NCI-H146 treated with DMSO at 0.1 percent for 48 hours (cell line): ENCODE results near the gene CAMTA1.
A peak's percentile ranks its signal among the peaks of the same experiment; 100 is the strongest.

Experiments
- DNase-seq: peaks from one replicate; lab custom pipeline; 2025; ENCODE audit not compliant: unreplicated experiment; lab: John Stamatoyannopoulos, UW

The CAMTA1 gene

GRCh38 chr1:7495962-7496361 lies 710.7 kb downstream of the CAMTA1 start:
- no peak for DNase-seq

DNA sequence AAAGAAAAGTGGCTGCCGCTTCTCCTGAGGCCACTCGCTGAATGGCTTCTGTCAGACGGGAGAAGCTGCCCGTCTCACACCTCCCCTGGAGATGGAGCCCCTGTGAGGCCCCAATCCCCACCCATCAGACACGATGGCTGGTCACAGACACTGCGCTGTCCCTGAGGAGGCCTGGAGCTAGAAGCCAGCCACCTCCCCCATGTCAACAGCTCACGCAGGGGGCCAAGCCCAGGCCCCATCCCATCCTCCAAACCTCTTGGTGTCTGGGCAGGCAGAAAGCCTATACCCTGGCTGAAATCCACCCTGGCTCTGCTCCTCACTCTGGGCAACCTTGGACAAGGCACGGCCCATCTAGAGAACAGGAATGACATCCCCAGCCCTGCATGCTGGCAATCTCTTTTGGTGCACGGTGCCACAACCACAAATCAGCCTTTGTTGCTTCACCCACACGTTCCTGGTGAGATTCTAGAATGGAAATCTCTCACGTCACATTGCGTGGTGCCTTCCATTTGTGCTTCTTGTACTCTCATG lies 711.9 kb downstream of the CAMTA1 start:
- DNase-seq = no peak

- DNase-seq = no peak
These were observed 715.3 kb downstream of the CAMTA1 start for GRCh38 chr1:7500381-7501083.

- no peak for DNase-seq
These were observed 715.8 kb downstream of the CAMTA1 start for GRCh38 chr1:7501084-7501491.

DNA sequence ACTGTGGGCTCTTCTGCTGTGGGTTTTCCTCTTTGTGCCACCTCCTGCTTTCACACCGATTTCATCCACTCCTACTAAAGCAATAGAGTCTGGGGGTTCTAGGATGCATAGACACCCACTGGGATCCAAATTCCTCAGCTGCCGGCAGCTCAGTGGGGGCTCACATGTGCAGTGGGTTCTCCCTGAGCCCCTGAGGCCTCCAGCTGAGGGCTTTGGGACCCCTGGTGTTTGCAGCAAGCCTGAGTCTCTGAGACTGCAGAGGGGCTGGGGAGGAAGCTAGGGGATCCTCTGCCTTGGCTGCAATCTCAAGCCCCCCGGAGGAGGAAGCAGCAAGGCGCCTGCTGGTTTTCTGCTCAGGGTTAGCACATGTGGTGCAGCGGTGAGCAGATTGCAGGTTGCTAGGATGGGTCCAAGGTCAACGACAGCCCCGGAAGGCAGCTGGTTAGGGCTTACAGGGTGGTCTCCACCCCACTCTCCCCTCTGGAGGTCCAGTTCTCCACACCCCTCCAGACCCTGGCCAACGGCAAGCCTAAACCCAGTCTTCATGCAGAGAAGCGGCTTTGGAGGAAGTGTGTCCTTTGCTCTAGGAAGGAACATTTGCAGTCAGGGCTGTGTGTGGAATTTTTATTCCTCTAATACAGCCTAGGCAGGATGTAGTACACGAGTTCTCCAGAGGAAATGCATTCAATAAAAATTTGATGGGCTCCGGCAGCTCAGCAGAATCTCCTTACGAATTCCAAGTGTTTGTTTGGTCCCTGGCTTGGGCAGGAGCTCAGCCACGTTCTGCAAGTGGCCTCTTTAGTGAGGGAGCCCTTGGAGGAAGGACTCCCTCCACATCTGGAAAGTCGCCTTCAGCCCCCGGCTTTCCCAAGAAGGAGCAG lies 716.7 kb downstream of the CAMTA1 start:
- no peak for DNase-seq

DNA sequence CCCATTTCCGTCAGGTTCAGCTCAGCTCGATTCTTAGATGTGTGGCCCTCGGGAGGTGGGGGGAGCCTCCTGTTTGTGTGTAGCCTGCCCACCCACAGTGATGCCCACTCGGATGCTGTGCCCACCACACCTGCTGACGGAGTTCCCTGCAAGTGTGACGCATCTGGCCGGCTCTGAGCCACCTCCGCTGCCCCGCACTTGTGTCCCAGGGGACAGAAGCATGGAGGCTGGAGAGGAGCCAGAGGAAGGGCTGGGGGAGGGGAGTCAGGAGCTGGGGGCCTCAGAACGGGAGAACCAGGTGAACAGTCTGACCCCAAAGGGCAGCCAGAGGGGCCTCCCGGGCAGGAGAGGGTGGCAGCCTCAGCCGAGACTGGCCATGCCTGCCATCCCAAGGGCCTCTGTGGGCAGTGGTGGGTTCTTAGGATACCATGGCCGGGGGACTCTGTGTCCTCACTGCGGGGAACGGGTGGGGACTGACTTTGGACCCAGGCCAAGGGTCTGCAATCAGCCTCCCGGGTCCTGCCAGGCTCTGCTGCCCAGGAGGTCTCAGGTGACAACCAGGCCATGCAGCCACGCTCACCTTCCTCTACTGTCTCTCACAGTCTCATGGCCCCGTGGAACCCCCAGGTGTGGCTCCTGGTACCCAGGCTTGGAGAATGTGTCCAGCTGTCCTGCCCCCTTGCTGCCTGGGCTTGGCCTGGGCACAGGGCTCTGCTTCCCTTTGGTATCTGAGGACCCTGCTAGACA lies 718.6 kb downstream of the CAMTA1 start:
- no peak for DNase-seq

- no peak for DNase-seq
These were observed 719.1 kb downstream of the CAMTA1 start for GRCh38 chr1:7504438-7504720.

- no peak for DNase-seq
These were observed 720.0 kb downstream of the CAMTA1 start for GRCh38 chr1:7505094-7505770.

DNA sequence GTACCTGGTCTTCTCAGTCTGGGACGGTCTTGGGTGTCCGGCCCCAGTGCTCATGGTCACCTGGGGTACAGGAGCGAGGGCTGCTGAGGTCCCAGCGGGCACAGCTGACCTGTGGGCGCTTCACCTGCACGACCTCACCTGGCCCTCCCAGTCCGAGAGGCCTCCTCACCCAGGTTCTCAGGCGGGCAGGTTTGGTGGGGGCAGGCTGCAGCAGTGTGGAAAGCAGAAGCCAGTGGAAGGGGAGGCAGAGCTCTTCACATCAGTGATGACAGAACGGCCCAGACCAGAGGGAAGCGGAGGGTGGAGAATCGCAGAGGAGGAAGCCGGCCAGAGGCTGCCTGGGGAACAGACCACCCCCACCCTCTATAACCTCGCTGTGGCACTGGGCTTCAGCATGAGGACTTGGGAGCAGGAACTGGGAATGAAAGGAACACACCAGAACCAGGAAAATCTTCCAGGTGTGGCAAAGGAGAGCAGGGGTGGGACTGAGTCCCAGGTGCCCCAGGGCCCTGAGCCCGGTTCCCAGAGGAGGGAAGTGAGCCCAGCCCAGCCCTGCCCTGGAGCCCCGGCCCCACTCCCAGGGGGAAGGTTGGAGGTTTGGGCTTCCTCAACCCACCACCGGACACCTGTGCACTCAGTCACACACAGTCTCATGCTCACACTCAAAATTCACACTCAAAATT lies 720.7 kb downstream of the CAMTA1 start:
- no peak for DNase-seq

- no peak for DNase-seq
These were observed 721.4 kb downstream of the CAMTA1 start for GRCh38 chr1:7506454-7507284.

DNA sequence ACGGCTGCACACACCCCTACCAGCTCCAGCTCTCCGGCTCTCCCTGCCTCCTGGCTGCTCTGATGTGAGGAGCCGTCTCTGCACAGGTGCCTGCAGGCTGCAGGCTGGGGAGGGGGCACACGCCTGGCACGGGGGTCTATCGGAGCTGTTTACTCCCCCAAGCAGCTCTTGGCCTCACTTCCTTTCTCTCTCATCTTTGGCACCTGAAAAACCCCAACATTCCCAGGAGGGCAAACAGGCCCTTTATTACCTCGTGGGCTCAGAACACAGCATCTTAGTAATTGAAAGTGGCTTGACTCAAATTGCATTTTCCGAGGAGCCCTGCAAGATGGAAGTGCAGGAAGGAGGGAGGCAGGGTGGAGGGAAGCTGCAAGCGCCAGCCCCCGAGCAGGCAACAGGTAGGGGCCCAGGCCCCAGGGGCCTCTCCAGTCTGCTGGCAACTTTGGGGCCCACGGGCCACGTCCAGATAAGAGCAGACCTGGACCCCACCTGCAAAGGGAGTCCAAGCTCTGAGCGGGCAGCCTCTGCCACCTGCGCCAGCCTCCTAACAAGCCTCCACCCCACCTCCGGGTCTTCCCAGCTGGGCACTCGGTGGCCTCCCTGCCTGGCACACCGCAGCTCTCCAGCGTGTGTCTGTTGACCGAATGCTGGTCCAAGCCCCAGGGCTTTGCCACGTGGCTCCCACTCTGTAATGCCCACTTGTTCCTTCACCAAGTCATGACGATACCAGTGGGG lies 722.2 kb downstream of the CAMTA1 start:
- no peak for DNase-seq

DNA sequence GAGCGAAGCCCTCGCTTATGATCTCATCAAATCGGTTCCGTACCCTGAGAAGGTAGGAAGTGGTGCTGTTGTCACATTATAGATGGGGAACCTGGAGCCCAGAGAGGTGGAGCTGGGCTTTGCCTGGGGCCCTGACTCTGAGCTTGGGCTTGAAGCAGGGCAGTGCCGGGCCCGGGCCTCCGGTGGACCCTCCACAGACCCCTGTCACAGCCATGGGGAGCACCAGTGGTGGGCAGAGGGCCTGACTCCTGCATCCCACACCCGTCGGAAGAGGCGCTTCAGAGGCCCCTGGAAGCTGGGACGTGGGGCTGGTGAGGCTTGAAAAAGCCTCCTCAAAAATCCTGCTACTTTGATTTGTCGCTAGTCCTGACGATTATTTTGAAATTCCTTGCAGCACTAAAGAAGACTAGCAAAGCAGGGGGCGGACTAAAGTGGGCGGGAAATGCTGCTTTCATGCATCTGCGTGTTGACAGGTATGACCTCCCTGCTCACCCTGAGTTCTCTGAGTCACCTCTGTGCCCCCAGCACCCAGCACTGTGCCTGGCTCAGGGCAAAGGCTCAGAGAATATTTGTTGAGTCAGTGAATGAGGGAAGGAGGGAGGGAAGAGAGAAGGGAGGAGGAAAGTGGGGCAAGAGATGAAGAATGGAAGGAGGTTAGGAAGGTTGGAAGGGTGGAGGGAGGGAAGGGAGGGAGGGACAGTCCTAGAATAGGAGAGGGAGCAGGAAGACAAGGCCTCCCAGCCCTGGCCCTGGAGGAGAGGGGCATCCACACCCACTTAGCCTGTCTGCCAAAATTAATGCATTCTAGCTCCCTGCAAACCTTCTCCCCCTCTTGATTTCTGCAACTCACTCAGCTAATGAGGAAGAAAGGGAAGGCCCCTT lies 723.0 kb downstream of the CAMTA1 start:
- DNase-seq = no peak

DNA sequence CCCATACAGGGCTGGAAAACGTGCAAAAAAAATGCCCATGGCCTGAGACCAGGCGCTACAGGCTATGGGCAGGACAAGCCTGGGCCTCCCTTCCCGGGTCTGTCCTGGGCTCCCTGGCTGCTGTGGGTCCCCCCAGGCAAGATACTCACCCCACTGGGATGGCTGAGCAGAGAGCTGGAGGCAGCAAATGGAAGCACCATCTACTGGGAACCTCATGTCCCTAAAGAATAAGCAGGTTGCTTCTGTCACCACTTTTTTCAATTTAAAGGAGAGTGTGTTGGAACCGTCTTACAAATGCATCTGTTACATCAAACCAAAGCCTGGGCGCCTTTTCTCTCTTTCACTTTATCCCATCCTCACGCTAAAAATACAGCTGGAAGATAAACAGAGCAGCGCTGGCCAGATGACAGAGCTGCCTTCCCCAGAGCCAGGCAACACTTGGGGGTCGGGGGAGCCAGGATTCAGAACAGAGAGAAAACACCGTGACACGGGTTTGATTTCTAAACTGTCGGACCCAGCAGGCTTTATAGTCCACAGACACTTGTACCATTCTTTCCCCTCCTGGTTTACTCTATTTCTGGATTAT lies 723.8 kb downstream of the CAMTA1 start:
- DNase-seq = no peak

DNA sequence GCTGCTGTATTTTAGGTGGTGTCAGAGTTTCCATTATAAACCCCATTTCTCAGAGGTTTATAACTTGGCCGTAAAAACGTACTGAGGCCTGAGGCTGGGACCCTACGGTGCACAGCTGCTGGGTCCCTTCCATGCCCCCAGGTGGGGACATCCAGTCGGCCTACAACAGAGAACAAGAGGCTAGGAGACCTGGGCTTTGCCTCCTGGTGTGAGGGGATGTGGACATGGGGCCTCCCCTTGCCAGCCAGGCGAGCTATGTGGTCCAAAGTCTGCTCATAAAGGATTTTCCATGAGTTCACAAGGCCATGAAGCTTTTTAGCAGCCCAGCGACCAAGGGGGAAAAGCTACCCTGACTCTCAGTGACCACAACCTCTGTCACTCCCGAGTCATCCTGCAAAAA lies 724.3 kb downstream of the CAMTA1 start:
- no peak for DNase-seq

DNA sequence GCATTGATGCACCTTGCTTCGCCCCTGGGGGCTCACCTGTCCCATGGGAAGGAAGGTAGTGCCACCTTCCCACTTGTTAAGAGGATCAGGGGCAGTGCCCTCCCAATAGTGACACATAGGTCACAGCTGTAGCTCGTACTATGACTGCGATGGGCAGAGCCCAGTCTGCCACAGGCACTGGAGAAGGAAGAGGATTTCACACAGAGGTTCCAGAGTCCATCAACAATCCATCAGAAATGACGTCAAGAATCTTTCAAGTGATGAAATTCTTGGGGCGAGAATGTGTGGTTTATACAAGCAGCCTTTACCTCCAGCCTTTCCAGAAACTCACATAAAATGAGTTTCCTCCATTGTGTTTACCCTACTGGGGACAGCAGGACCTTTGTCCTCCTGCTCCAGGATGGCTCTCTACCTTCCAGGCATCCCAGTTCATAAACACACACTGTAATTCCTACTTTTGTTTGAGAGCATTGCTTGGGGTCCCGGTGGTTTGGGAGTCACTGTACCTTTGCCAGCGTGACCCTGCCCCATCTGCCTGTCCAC lies 725.2 kb downstream of the CAMTA1 start:
- DNase-seq = no peak

- peak; percentile 24 for DNase-seq
These were observed 726.1 kb downstream of the CAMTA1 start for GRCh38 chr1:7511381-7511780.

DNA sequence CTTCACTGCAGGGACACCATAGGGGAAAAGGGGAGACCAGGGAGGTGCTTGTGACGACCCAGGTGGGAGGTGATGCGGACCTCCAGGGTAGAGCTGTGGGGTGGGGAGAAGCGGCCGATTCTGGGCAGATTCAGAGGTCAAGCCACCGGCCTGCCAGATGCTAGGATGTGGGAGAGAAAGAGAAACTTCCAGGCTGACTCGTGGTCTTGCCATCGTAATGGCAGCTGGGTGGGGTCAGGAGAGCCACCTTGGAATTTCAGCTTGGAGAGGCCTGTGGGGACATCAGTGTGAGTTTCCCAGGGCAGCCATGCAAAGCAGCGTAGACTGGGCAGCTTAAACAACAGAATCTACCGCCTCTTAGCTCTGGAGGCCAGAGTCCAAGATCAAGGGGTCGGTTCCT lies 727.8 kb downstream of the CAMTA1 start:
- no peak for DNase-seq
